ENCODE measurements around the gene PKN3.
A peak's percentile ranks its signal among the peaks of the same experiment; 100 is the strongest.

Gene PKN3

GRCh38 chr9:128718475-128718874, 16.2 kb downstream of the PKN3 start:
- DNase-seq: no peak

- DNase-seq: no peak
Measured at GRCh38 chr9:128719919-128720605, 17.8 kb downstream of the PKN3 start.

- DNase-seq: no peak
Measured at GRCh38 chr9:128720841-128721486, 18.7 kb downstream of the PKN3 start.

GRCh38 chr9:128721487-128722010, 19.2 kb downstream of the PKN3 start:
- no peak for DNase-seq

GRCh38 chr9:128722380-128723351, 20.4 kb downstream of the PKN3 start:
- DNase-seq: no peak

GRCh38 chr9:128723352-128723865, 21.1 kb downstream of the PKN3 start:
- DNase-seq: no peak

GRCh38 chr9:128723866-128724743, 21.8 kb downstream of the PKN3 start, which contains the start of gene ZDHHC12:
ZDHHC12 (minus strand) TSS chr9:128724127; CDS start chr9:128724093, 34 bp downstream.
- DNase-seq: peak; percentile 96 to 100 (median 99)

- DNase-seq: peak; percentile 42 to 69 (median 61)
Measured at GRCh38 chr9:128724744-128725211, 22.5 kb downstream of the PKN3 start.

GRCh38 chr9:128727640-128728248, 25.4 kb downstream of the PKN3 start:
- DNase-seq: no peak

GRCh38 chr9:128728298-128728697, 26.0 kb downstream of the PKN3 start:
- no peak for DNase-seq

- DNase-seq: peak in 2 of 3 experiments; percentile 60 to 80
Measured at GRCh38 chr9:128729302-128729701, 27.0 kb downstream of the PKN3 start.

GRCh38 chr9:128729766-128730517, 27.6 kb downstream of the PKN3 start:
- peak in 2 of 3 experiments; percentile 60 to 70 for DNase-seq

- DNase-seq: no peak
Measured at GRCh38 chr9:128731093-128731492, 28.8 kb downstream of the PKN3 start.

GRCh38 chr9:128731691-128732090, 29.4 kb downstream of the PKN3 start:
- no peak for DNase-seq

- DNase-seq: no peak
Measured at GRCh38 chr9:128732576-128732975, 30.3 kb downstream of the PKN3 start.

GRCh38 chr9:128733256-128733655, 31.0 kb downstream of the PKN3 start:
- peak; percentile 37 to 84 (median 68) for DNase-seq

GRCh38 chr9:128735373-128735772, 33.1 kb downstream of the PKN3 start:
- peak in 2 of 3 experiments; percentile 17 to 68 for DNase-seq

- no peak for DNase-seq
Measured at GRCh38 chr9:128742401-128742800, 40.1 kb downstream of the PKN3 start.

GRCh38 chr9:128743421-128743820, 41.1 kb downstream of the PKN3 start:
- no peak for DNase-seq

GRCh38 chr9:128747241-128747640, 44.9 kb downstream of the PKN3 start:
- DNase-seq: no peak

Data from NCI-H1417 (cell line).